Measurements from ENCODE around the gene SRRM5.
"Not testable (repeated sequence)": the region's sequence is repeated elsewhere in the genome, so short reads cannot be mapped to it uniquely, and the experiment has no call there.

The SRRM5 gene

GRCh38 chr19:43638214-43638994 lies 26.5 kb downstream of the SRRM5 start:
- no peak for DNase-seq (ENCODE audit: low spot score)

GRCh38 chr19:43638995-43639518 lies 27.2 kb downstream of the SRRM5 start:
- DNase-seq (ENCODE audit: low spot score), result no peak

GRCh38 chr19:43639519-43640423 lies 27.9 kb downstream of the SRRM5 start, which contains the start of gene CADM4:
TSS of gene CADM4 (minus strand) at chr19:43639850. CDS start at chr19:43639790, 60 bp downstream.
- no peak for DNase-seq (ENCODE audit: low spot score)

DNA sequence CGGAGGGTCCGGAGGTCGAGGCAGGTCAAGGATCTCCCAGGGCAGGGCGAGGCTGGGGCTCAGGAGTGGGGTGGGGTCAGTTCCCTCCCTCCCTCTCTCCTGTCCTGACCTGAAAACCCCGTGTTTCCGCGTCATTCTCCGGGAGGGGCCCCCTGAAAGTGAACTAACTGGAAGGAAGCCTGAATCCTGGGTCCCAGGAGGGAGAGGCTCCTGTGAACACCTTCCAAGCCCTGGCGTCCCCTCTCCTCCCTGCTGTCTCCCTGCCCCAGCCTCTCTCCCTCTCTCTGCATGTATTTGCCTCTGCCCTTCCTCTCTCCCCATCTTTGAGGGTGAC lies 28.5 kb downstream of the SRRM5 start:
- DNase-seq (ENCODE audit: low spot score), result no peak

DNA sequence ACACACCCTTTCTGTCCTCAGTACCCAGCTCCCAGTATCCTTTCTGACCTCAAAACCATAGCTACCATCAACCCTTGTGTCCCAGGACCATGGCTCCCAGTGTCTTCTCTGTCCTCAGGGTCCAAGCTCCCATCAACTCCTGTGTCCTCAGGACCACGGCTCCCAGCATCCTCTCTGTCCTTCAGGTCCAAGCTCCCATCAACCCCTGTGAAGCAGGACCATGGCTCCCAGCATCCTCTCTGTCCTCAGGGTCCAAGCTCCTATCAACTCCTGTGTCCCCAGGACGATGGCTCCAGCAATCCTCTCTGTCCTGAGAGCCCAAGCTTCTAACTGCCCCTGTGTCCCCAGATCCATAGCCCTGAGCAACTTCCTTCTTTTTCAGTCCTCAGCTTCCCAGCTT lies 29.4 kb downstream of the SRRM5 start:
- no peak for DNase-seq (ENCODE audit: low spot score)

DNA sequence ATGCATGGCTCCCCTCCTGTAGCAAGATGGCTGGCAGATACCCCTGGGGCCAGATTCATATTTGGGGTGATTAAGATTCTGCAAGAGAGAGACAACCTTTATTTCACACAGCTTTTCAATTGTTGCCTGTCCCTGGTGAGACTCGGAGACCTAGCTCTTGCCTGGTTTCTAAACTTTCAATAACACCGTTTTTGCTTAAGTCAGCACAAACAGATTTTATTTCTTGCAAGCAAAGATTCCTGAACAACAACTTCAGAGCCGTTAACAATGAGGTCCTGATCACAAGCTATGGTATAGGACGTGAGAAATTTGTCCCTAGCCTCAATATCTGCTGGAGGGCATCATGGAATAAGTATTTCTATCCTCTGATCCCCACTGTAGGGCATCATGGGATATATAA lies 30.6 kb downstream of the SRRM5 start:
- no peak for DNase-seq (ENCODE audit: low spot score)

DNA sequence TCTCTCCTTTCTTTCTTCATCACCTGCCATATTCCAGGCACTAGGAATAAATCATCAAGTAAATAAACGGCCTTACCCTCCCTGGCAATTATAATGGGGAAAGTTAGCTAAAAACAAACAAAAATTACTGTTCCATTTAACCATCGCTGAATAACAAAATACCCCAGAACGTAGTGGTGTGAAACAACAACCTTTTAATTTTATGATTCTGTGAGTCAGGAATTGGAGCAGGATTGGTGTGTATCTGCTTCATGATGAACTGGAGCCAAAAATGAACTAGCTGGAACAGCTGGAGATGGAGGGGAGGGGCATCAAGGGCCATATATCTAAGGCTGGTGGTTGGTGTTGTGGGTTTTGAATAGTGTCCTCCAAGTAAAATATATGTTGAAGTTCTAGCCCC lies 31.4 kb downstream of the SRRM5 start:
- no peak for DNase-seq (ENCODE audit: low spot score)

GRCh38 chr19:43644181-43644580 lies 32.3 kb downstream of the SRRM5 start:
- DNase-seq (ENCODE audit: low spot score), result no peak

GRCh38 chr19:43648633-43649032 lies 36.7 kb downstream of the SRRM5 start:
- DNase-seq (ENCODE audit: low spot score), result no peak

- DNase-seq (ENCODE audit: low spot score), result no peak
These were observed 37.6 kb downstream of the SRRM5 start for GRCh38 chr19:43649514-43649913.

DNA sequence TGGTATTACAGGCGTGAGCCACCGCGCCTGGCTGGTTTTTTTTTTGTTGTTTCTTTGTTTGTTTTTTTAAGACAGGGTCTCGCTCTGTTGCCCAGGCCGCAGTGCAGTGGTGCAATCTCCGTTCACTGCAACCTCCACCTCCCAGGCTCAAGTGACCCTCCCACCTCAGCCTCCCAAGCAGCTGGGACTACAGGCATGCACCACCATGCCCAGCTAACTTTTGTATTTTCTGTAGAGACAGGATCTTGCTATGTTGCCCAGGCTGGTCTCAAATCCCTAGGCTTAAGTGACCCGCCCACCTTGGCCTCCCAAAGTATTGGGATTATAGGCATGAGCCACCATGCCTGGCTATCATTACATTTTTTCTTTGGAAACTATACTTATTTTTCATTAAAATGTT lies 38.4 kb downstream of the SRRM5 start:
- DNase-seq (ENCODE audit: low spot score), result not testable (repeated sequence)

GRCh38 chr19:43651758-43652545 lies 40.1 kb downstream of the SRRM5 start:
- DNase-seq (ENCODE audit: low spot score), result peak; percentile 60

- no peak for DNase-seq (ENCODE audit: low spot score)
These were observed 40.6 kb downstream of the SRRM5 start for GRCh38 chr19:43652546-43652874.

DNA sequence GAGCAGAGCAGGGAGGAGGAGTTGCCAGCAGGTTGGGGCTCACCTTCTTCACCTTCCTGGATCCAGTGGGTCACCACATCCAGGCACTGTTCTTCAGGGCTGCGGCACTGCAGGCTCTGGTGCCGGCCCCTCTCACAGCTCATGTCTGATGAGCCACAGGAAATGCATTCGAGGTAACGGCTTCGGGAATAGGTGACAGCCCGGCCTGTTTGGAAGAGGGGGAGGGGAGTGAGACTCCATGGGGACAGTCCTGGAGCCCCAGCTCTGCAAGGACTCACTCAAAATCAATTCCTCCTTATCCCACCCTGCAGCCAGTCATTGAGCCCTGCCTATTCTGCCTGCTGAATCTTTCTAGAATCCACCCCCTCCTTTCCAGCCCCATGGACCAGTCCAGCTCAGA lies 44.5 kb downstream of the SRRM5 start:
- DNase-seq (ENCODE audit: low spot score), result no peak

DNA sequence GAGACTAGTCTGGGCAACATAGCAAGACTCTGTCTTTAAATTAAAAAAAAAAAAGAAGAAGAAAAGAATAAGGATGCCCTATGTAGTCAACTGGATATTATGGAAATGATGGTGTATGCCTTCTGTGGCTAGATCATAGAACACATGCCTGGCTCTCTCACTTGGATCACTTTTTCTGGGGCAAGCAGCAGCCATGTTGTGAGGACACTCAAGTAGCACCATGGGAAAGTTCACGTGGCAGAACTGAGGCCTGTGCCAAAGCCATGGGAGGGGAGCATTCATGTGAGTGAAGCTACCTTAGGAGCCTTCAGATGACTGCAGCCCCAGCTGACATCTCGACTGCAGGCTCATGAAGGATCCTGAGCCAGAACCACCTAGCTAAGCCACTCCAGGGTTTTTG lies 46.1 kb downstream of the SRRM5 start:
- DNase-seq (ENCODE audit: low spot score), result no peak

DNA sequence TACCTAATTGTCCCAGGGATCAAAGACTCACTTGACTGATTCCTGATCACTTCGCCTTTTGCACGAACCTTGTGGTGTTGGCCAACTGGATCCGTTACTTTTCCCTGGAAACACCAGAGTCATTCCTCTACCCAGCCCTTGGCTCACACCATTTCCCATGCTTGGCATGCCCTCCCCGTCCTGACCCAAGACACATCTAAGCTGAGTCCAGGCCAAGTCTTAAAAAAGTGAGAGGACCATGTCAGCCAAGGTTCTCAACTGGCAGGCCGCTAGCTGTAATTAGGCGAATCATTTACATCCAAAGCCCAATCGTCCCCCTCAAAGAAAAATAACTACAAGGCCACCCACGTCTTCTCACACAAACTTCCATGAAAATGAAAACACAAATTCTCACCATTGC lies 46.6 kb downstream of the SRRM5 start:
- no peak for DNase-seq (ENCODE audit: low spot score)

DNA sequence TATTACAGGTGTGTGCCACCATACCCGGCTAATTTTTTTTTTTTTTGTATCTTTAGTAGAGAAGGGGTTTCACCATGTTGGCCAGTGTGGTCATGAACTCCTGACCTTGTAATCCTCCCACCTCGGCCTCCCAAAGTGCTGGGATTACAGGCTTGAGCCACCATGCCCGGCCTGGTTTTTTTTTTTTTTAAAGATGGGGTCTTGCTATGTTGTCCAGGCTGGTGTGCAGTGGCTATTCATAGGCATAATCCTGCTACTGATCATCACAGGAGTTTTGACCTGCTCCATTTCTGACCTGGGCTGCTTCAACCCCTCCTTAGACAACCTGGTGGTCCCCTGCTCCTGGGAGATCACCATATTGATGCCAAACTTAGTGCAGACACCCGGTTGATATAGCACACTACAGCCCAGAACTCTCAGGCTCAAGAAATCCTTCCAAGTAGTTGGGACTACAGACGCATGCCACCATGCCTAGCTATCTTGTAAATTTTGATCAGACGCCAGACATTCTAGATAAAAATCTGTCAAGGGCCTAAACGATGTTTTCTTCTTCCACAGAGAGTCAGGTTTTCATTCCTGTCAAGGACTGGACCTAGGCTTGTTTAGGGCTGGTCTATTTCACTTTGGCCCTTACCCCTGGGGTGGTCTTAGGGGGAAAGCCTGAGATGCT lies 48.5 kb downstream of the SRRM5 start:
- no peak for DNase-seq (ENCODE audit: low spot score)

- DNase-seq (ENCODE audit: low spot score), result no peak
These were observed 49.1 kb downstream of the SRRM5 start for GRCh38 chr19:43660971-43661360.

DNA sequence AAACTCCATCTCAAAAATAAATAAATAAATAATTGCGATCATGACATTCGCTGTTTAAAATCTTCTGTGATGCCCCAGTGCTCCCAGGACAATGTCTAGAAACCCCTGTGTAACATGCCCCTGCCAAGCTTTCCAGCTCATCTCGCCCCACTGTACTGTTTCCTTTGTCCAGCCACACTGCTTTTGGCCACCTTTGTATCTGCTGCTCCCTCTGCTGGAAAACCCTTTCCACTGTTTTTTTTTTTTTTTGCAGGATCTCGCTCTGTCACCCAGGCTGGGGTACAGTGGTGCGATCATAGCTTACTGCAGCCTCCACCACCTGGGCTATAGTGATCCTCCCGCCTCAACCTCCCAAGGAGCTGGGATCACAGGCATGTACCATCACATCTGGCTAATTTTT lies 50.6 kb downstream of the SRRM5 start:
- DNase-seq (ENCODE audit: low spot score), result no peak

- no peak for DNase-seq (ENCODE audit: low spot score)
These were observed 52.1 kb downstream of the SRRM5 start for GRCh38 chr19:43664018-43664417.
